WI38 (cell line): Measurements from ENCODE around the gene GLYATL2.

ENCODE experiments used
- H3K4me3 ChIP-seq: 2 replicates; pipeline ENCODE4 v1.5.1; 2011; ENCODE audit warnings: low read depth, mild to moderate bottlenecking, control low read depth, low read length
- CTCF ChIP-seq: IDR thresholded peaks from 2 replicates; pipeline ENCODE4 v1.5.1; 2012; ENCODE audit warnings: low read depth, mild to moderate bottlenecking, control low read depth, low read length

Gene GLYATL2

GRCh38 chr11:58801974-58802545 is 42.4 kb downstream of the GLYATL2 start:
- no peak overlapping the region for H3K4me3 ChIP-seq
- no peak for TF ChIP-seq CTCF

- H3K4me3 ChIP-seq: no peak overlapping the region
- no peak for TF ChIP-seq CTCF
Measured at GRCh38 chr11:58801302-58801701, 43.2 kb downstream of the GLYATL2 start.

GRCh38 chr11:58796333-58796732 is 48.2 kb downstream of the GLYATL2 start:
- TF ChIP-seq CTCF: no peak
- H3K4me3 ChIP-seq: no peak overlapping the region

- peak; percentile 82 for TF ChIP-seq CTCF
- no peak overlapping the region for H3K4me3 ChIP-seq
Measured at GRCh38 chr11:58788355-58789023, 56.0 kb downstream of the GLYATL2 start.

- TF ChIP-seq CTCF: no peak
- H3K4me3 ChIP-seq: no peak overlapping the region
Measured at GRCh38 chr11:58787903-58788302, 56.6 kb downstream of the GLYATL2 start.

GRCh38 chr11:58786693-58787092 is 57.8 kb downstream of the GLYATL2 start:
- no peak overlapping the region for H3K4me3 ChIP-seq
- TF ChIP-seq CTCF: no peak

- TF ChIP-seq CTCF: no peak
- no peak overlapping the region for H3K4me3 ChIP-seq
Measured at GRCh38 chr11:58784995-58785394, 59.5 kb downstream of the GLYATL2 start.
